ENCODE data around the gene HDHD5. TPM values are rescaled to one million over a fixed set of nuclear protein-coding genes. Genes with fewer than 3 reads are reported as not detected.

The HDHD5 gene
- total RNA-seq, 1 experiment from 2014 or later: 37.2 TPM

DNA sequence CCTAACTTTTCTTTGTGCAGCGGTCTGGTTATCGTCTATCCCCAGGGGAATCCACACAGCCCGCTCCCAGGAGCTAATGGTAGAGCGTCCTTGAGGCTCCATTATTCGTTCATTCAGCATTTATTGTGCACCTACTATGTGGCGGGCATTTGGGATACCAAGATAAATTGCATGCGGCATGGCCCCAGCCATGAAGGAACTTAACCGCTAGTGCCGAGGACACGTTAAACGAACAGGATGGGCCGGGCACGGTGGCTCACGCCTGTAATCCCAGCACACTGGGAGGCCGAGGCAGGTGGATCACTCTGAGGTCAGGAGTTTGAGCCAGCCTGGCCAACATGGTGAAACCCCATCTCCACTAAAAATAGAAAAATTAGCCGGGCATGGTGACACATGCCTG, 49.1 kb downstream of the HDHD5 start:
- Histone ChIP-seq H3K27ac (ENCODE audit: low read length) (no peak overlapping the region), H3K36me3 (ENCODE audit: control insufficient read depth, insufficient read depth, low read length) (no peaks in the 10 kb centered on the region), H3K4me1 (ENCODE audit: control insufficient read depth, insufficient read depth, low read length) (no peaks in the 10 kb centered on the region), H3K9me3 (ENCODE audit: control insufficient read depth, insufficient read depth, low read depth, low read length) (no peaks in the 10 kb centered on the region), H3K27me3 (ENCODE audit: control insufficient read depth, insufficient read depth, low read length) (no peaks in the 10 kb centered on the region), H3K4me3 (ENCODE audit: low read depth in 2 of 2, low read length in 2 of 2) (no peak overlapping the region)
- intact Hi-C loops (cut with micrococcal nuclease; ENCODE audit: unreplicated experiment) (no loop called here), in situ Hi-C loops (cut with HindIII; ENCODE audit: low pct_unique_long_range_greater_than_20kb, low sequenced_read_pairs) (no loop called here)
- no peak for ATAC-seq
- POLR2A ChIA-PET: no interaction called here
- CTCF ChIA-PET: no interaction called here
- TF ChIP-seq SIN3A (IDR thresholded peaks at IDR 0.05; ENCODE audit: borderline replicate concordance, insufficient read depth, low read depth, low read length): no peak
- TF ChIP-seq, protein P1, sequence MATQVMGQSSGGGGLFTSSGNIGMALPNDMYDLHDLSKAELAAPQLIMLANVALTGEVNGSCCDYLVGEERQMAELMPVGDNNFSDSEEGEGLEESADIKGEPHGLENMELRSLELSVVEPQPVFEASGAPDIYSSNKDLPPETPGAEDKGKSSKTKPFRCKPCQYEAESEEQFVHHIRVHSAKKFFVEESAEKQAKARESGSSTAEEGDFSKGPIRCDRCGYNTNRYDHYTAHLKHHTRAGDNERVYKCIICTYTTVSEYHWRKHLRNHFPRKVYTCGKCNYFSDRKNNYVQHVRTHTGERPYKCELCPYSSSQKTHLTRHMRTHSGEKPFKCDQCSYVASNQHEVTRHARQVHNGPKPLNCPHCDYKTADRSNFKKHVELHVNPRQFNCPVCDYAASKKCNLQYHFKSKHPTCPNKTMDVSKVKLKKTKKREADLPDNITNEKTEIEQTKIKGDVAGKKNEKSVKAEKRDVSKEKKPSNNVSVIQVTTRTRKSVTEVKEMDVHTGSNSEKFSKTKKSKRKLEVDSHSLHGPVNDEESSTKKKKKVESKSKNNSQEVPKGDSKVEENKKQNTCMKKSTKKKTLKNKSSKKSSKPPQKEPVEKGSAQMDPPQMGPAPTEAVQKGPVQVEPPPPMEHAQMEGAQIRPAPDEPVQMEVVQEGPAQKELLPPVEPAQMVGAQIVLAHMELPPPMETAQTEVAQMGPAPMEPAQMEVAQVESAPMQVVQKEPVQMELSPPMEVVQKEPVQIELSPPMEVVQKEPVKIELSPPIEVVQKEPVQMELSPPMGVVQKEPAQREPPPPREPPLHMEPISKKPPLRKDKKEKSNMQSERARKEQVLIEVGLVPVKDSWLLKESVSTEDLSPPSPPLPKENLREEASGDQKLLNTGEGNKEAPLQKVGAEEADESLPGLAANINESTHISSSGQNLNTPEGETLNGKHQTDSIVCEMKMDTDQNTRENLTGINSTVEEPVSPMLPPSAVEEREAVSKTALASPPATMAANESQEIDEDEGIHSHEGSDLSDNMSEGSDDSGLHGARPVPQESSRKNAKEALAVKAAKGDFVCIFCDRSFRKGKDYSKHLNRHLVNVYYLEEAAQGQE (IDR thresholded peaks at IDR 0.05; ENCODE audit: insufficient read depth in 1 of 2, low read depth in 2 of 2, low read length in 1 of 2): no peak
- TF ChIP-seq POLR2AphosphoS5 (IDR thresholded peaks at IDR 0.05; ENCODE audit: low read depth, low read length): no peak
- TF ChIP-seq, protein P2, sequence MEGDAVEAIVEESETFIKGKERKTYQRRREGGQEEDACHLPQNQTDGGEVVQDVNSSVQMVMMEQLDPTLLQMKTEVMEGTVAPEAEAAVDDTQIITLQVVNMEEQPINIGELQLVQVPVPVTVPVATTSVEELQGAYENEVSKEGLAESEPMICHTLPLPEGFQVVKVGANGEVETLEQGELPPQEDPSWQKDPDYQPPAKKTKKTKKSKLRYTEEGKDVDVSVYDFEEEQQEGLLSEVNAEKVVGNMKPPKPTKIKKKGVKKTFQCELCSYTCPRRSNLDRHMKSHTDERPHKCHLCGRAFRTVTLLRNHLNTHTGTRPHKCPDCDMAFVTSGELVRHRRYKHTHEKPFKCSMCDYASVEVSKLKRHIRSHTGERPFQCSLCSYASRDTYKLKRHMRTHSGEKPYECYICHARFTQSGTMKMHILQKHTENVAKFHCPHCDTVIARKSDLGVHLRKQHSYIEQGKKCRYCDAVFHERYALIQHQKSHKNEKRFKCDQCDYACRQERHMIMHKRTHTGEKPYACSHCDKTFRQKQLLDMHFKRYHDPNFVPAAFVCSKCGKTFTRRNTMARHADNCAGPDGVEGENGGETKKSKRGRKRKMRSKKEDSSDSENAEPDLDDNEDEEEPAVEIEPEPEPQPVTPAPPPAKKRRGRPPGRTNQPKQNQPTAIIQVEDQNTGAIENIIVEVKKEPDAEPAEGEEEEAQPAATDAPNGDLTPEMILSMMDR (IDR thresholded peaks at IDR 0.05): no peak
- TF ChIP-seq TCF7L2 (IDR thresholded peaks at IDR 0.05; ENCODE audit: low read depth, low read length): no peak
- DNase-seq (ENCODE audit: low read depth, low spot score): no peak
- no TSS peak for BruUV-seq (replicated peaks)

DNA sequence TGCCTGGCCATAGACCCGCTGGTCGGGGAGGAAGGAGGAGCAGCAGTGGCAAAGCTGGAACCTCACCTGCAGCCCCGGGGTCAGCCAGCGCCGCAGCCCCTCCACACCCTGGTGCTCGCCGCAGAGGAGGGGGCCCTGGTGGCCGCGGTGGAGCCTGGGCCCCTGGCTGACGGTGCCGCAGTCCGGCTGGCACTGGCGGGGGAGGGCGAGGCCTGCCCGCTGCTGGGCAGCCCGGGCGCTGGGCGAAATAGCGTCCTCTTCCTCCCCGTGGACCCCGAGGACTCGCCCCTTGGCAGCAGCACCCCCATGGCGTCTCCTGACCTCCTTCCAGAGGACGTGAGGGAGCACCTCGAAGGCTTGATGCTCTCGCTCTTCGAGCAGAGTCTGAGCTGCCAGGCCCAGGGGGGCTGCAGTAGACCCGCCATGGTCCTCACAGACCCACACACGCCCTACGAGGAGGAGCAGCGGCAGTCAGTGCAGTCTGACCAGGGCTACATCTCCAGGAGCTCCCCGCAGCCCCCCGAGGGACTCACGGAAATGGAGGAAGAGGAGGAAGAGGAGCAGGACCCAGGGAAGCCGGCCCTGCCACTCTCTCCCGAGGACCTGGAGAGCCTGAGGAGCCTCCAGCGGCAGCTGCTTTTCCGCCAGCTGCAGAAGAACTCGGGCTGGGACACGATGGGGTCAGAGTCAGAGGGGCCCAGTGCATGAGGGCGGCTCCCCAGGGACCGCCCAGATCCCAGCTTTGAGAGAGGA, 49.8 kb downstream of the HDHD5 start:
- H3K36me3 ChIP-seq (ENCODE audit: control insufficient read depth, insufficient read depth, low read length): no peaks in the 10 kb centered on the region
- no peaks in the 10 kb centered on the region for H3K9me3 ChIP-seq (ENCODE audit: control insufficient read depth, insufficient read depth, low read depth, low read length)
- intact Hi-C loops (cut with micrococcal nuclease; ENCODE audit: unreplicated experiment): no loop called here
- no peaks in the 10 kb centered on the region for H3K4me1 ChIP-seq (ENCODE audit: control insufficient read depth, insufficient read depth, low read length)
- ATAC-seq (no peak), DNase-seq (ENCODE audit: low read depth, low spot score) (no peak)
- no peak for TF ChIP-seq TCF7L2 (IDR thresholded peaks at IDR 0.05; ENCODE audit: low read depth, low read length)
- TF ChIP-seq, protein P2 (IDR thresholded peaks at IDR 0.05): no peak
- no peak for TF ChIP-seq SIN3A (IDR thresholded peaks at IDR 0.05; ENCODE audit: borderline replicate concordance, insufficient read depth, low read depth, low read length)
- TF ChIP-seq POLR2AphosphoS5 (IDR thresholded peaks at IDR 0.05; ENCODE audit: low read depth, low read length): no peak
- TF ChIP-seq, protein P1 (IDR thresholded peaks at IDR 0.05; ENCODE audit: insufficient read depth in 1 of 2, low read depth in 2 of 2, low read length in 1 of 2): no peak
- POLR2A ChIA-PET: no interaction called here
- no peaks in the 10 kb centered on the region for H3K27me3 ChIP-seq (ENCODE audit: control insufficient read depth, insufficient read depth, low read length)
- no peak overlapping the region for H3K4me3 ChIP-seq (ENCODE audit: low read depth in 2 of 2, low read length in 2 of 2)
- no peak overlapping the region for H3K27ac ChIP-seq (ENCODE audit: low read length)
- CTCF ChIA-PET: no interaction called here
- in situ Hi-C loops (cut with HindIII; ENCODE audit: low pct_unique_long_range_greater_than_20kb, low sequenced_read_pairs): no loop called here
- no TSS peak for BruUV-seq (replicated peaks)

Measured in Panc1 (cell line).